GM18502 (cell line): ENCODE measurements around the gene SSU72.

ENCODE experiments used
- ATAC-seq: cut with Tn5 transposase; IDR thresholded peaks from one replicate; pipeline ENCODE4 v1.9.1; 2021; ENCODE audit warnings: mild to moderate bottlenecking; ENCODE audit not compliant: unreplicated experiment, poor library complexity

SSU72 gene

GRCh38 chr1:1545946-1546737 is 28.5 kb downstream of the SSU72 start:
- no peak for ATAC-seq

- no peak for ATAC-seq
Measured at GRCh38 chr1:1544544-1544943, 30.1 kb downstream of the SSU72 start.

DNA sequence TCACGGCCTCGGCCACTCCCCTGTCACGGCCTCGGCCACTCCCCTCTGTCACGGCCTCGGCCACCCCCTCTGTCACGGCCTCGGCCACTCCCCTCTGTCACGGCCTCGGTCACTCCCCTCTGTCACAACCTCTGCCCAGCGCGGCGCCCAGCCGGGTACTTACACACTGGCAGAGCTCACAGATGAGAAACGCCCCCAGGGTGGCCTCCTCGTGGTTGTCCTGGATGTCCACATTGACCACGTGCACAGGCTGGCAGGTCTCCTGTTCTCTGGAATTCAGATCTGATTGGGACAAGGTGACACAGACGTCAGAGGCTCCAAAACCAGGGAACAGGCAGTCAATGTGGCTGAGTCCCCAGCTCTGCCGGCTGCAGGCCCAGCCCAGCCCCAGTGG is 31.0 kb downstream of the SSU72 start:
- ATAC-seq, result no peak

DNA sequence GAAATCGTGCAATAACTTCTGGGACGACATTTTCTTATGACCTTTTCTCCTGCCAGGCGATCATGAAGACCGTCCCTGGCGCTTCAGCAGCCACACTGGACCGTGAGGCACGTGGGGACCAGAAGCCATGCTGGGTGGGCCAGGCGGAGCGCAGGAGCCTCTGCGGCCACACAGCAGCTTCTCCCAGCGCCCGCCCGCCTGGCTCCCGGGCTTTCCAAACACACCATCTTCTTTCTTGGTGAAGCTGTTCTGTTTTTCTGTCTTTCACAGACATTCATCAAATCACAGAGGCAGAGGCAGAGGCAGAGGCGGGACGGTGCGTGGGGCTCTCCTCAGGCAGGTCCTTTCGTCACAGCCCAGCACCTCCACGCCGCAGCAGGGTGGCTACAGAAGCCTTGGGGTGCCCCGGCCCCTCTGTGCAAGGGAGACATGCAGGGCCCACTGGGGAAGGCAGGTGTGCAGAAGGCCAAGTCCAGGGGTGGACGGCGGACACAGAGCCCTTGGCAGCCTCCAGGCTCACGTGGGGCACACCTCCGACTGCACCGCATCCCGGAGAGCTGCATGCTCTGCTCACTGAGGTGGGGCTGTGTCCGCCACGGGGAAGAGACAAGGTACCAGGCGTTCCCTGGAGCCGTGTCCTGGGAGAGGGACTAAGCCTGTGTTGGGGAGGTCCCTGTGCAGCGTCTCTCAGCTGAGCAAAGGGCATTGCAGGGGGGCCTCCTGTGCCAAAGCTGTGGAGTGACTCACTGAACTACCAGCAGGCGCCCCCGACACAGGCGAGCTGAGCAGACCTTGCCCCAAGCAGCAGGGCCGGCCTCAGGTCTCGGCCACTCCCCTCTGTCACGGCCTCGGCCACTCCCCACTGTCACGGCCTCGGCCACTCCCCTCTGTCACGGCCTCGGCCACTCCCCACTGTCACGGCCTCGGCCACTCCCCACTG is 31.6 kb downstream of the SSU72 start:
- no peak for ATAC-seq

DNA sequence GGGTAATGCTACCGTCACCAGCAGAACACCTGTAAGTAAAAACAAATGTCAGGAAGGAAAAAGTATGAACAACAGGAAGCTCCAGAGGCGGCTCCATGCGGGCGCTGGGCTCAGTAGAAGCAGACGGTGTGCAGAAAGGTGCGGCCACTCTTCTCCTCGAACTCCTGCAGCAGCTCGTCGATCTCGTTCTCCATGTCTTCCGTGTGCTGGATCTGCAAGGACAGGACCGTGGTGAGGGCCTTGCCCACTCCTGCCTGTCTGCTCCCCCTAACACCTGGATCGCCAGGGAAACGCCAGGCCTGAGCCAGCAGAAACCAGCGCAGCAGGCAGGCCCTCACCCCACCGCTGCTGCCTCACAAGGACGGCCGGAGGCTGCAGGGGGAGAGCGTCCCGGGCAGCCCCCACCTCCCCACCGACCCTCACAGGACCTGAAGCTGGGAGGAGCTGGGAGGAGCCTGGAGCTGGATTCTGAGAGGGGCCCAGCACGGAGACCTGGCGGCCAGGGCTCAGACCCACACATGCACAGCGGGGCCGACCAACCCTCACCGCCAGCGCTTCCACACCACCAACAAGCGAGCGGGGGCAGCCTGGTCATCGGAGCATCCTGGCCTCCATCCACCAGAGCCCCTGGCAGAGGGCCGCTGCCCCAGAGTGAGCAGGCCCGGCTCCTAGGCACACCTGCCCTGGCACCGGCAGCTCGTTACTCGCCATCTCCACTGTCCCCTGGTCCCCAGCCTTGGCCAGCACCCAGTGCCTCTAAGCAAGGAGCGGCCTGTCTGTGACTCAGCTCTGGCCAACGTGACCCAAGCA is 32.5 kb downstream of the SSU72 start:
- no peak for ATAC-seq

- ATAC-seq, result no peak
Measured at GRCh38 chr1:1540818-1541628, 33.6 kb downstream of the SSU72 start.

- no peak for ATAC-seq
Measured at GRCh38 chr1:1540090-1540817, 34.4 kb downstream of the SSU72 start, which contains the start of gene TMEM240. Gene TMEM240, minus strand, starts transcription at chr1:1540624. Its CDS starts 278 bp downstream, at chr1:1540346.

- no peak for ATAC-seq
Measured at GRCh38 chr1:1539310-1540089, 35.2 kb downstream of the SSU72 start.

DNA sequence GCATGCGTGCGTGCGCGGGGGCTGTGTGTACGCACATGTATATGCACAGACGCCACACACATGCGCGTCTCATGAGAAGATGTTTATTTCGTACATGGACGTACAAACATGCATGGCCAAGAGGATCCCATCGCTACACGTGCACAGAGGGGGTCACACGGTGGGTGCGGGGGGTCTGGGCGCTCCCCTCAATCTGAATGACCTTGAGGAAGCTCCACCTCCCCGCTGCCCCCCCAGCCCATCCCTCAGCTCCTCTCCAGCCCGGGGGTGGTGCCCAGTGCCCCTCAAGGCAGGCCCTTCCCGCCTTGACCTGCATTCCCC is 35.7 kb downstream of the SSU72 start:
- no peak for ATAC-seq

GRCh38 chr1:1538334-1538733 is 36.3 kb downstream of the SSU72 start:
- no peak for ATAC-seq

GRCh38 chr1:1537626-1538250 is 36.9 kb downstream of the SSU72 start:
- ATAC-seq, result no peak

GRCh38 chr1:1536938-1537546 is 37.6 kb downstream of the SSU72 start:
- ATAC-seq, result no peak

DNA sequence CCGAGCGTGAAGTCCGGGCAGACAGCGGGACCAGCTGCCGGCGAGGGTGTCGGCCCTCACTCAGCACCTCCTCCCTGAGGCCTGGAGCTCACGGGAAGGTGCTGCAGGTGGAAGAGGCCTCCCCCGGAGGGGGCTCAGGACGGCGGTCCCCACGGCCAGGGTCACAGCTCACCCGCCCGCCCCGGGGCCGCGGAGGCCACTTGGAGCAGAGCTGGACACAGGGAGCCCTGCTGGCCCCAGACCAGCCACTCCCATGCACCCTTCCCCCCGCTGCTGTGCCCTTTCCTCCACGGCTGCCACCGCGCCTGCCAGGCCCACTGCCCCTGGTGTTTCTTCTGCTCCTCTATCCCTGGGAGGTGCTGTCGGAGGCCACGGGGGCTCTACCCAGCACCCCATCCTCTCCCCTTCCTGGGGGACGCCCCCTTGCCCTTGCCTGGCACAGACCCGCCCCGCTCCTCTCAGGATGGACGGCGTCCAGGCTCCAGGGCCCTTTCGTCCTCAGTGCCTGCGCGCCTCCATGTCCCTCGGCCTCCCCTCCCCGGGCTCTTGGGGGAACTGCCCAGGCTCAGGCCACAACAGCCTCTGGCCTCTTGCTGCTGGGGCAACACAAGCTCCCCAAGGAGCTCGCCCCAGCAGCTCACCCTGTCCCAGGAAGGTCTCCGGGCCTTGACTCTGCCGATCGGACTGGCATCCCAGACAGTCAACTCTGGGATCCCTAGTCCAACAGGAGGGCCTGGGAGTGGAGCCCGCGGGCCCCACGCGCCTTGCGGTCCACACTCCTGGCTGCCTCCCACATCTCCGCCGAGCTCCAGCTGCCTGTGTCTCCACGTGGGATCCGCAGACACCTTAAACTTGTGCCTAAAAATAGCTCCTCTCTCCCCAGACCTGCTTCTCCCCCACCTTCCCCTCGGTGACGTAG is 38.4 kb downstream of the SSU72 start:
- no peak for ATAC-seq

- ATAC-seq, result no peak
Measured at GRCh38 chr1:1535201-1536018, 39.3 kb downstream of the SSU72 start.

GRCh38 chr1:1534401-1535154 is 40.1 kb downstream of the SSU72 start:
- ATAC-seq, result no peak
